ENCODE data around the gene QRICH1. TPM values are rescaled to one million over a fixed set of nuclear protein-coding genes. Genes with fewer than 3 reads are reported as not detected.

Gene QRICH1
- total and polyA plus RNA-seq, 2 of the 13 experiments (the other 11 are each of a cell fraction or from before 2014, with no cell fraction given), result 52.6 to 102 TPM

DNA sequence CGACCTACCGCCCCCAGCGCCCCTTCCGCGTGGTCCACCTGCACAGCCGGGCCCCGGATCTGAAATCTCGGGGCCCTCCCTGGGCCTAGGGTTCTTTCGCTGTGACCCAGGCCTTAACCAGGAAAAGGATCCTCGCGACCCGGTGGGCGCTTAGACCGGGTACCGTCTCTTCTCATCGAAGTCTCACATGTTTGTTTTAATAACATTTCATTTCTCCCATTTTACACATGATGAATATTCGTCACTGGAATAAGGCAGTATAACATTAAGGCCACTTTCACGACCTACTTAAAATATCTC, 75.2 kb downstream of the QRICH1 start:
- 2% methylated on average over 14 of the region's 18 CpGs for WGBS (ENCODE audit: low lambda C conversion rate)
- Histone ChIP-seq H3K79me2 (ENCODE audit: insufficient read depth, low read length) (peaks cover 27% of the 10 kb centered on the region), H3K27ac (ENCODE audit: extremely low read length, insufficient read depth, low read length) (peak overlapping the region; percentile 55), H3K9ac (ENCODE audit: insufficient read depth, low read depth, low read length) (peak overlapping the region; percentile 73), H3K4me3 (replicated peaks in 1 of 3; ENCODE audit: insufficient read depth in 1 of 3, low read depth in 2 of 3, low read length in 3 of 3) (peak overlapping the region; percentile 68 to 96 (median 84)), H3K27me3 (ENCODE audit: control insufficient read depth in 1 of 2, insufficient read depth in 2 of 2, low read length in 2 of 2) (no peaks in the 10 kb centered on the region; a peak in 1 of 5 replicates), H4K20me1 (ENCODE audit: insufficient read depth, low read length) (peaks cover 10% of the 10 kb centered on the region; the same call in 1 of the 2 replicates), H3K36me3 (replicated peaks in 1 of 2; ENCODE audit: control insufficient read depth in 1 of 2, insufficient read depth in 2 of 2, low read length in 2 of 2) (peaks cover 11 to 28% of the 10 kb centered on the region in 2 experiments), H3K9me3 (ENCODE audit: low read length) (no peaks in the 10 kb centered on the region), H2AFZ (ENCODE audit: low read length) (no peak overlapping the region), H3K4me2 (ENCODE audit: low read depth, low read length) (peak overlapping the region; percentile 89), H3K4me1 (ENCODE audit: insufficient read depth, low read length) (peaks cover 33% of the 10 kb centered on the region)
- BruUV-seq (replicated peaks), result no TSS peak
- ATAC-seq (no peak), DNase-seq (ENCODE audit: low spot score) (no peak), FAIRE-seq (no peak)
- intact Hi-C loops (cut with micrococcal nuclease; ENCODE audit: unreplicated experiment) (no loop called here), in situ Hi-C loops (cut with HindIII; ENCODE audit: extremely low pct_ligation_motif_present, low pct_unique_long_range_greater_than_20kb) (no loop called here)
- ChIA-PET CTCF (ENCODE audit: low intra/inter-chr PET ratio, low total read pairs) (no interaction called here), POLR2A (interaction anchor here (2.0 to 11.1 kb wide), 3 partner anchors 9 to 75 kb away, joined by 10 to 280 read pairs (median 10); partner anchors contain the start of genes IMPDH2, QRICH1 and WDR6)
- TF ChIP-seq HMG20A (CRISPR knock-in tag; IDR thresholded peaks at IDR 0.05; ENCODE audit: borderline replicate concordance) (no peak), ZNF124 (CRISPR knock-in tag; IDR thresholded peaks at IDR 0.05) (no peak), TEAD2 (CRISPR knock-in tag; IDR thresholded peaks at IDR 0.05) (no peak), NFKB2 (CRISPR knock-in tag; IDR thresholded peaks at IDR 0.05; ENCODE audit: borderline replicate concordance) (no peak), ZNF510 (CRISPR knock-in tag; IDR thresholded peaks at IDR 0.05; ENCODE audit: low read depth) (no peak), MAFF (IDR thresholded peaks at IDR 0.05; ENCODE audit: low read depth, low read length) (no peak), SMAD1 (CRISPR knock-in tag; IDR thresholded peaks at IDR 0.05; ENCODE audit: borderline replicate concordance, low read depth) (no peak), GATAD1 (CRISPR knock-in tag; IDR thresholded peaks at IDR 0.05) (no peak; the same call in 1 of the 2 replicates), NFRKB (IDR thresholded peaks at IDR 0.05) (no peak), ZEB1 (IDR thresholded peaks at IDR 0.05; ENCODE audit: insufficient replicate concordance, low read depth) (no peak), YEATS2 (CRISPR knock-in tag; IDR thresholded peaks at IDR 0.05; ENCODE audit: borderline replicate concordance) (no peak)
- TF ChIP-seq, protein P1, sequence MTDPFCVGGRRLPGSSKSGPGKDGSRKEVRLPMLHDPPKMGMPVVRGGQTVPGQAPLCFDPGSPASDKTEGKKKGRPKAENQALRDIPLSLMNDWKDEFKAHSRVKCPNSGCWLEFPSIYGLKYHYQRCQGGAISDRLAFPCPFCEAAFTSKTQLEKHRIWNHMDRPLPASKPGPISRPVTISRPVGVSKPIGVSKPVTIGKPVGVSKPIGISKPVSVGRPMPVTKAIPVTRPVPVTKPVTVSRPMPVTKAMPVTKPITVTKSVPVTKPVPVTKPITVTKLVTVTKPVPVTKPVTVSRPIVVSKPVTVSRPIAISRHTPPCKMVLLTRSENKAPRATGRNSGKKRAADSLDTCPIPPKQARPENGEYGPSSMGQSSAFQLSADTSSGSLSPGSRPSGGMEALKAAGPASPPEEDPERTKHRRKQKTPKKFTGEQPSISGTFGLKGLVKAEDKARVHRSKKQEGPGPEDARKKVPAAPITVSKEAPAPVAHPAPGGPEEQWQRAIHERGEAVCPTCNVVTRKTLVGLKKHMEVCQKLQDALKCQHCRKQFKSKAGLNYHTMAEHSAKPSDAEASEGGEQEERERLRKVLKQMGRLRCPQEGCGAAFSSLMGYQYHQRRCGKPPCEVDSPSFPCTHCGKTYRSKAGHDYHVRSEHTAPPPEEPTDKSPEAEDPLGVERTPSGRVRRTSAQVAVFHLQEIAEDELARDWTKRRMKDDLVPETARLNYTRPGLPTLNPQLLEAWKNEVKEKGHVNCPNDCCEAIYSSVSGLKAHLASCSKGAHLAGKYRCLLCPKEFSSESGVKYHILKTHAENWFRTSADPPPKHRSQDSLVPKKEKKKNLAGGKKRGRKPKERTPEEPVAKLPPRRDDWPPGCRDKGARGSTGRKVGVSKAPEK (CRISPR knock-in tag; IDR thresholded peaks at IDR 0.05; ENCODE audit: borderline replicate concordance), result no peak
- TF ChIP-seq, protein P2, sequence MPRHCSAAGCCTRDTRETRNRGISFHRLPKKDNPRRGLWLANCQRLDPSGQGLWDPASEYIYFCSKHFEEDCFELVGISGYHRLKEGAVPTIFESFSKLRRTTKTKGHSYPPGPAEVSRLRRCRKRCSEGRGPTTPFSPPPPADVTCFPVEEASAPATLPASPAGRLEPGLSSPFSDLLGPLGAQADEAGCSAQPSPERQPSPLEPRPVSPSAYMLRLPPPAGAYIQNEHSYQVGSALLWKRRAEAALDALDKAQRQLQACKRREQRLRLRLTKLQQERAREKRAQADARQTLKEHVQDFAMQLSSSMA (CRISPR knock-in tag; IDR thresholded peaks at IDR 0.05), result no peak
- TF ChIP-seq, protein P3, sequence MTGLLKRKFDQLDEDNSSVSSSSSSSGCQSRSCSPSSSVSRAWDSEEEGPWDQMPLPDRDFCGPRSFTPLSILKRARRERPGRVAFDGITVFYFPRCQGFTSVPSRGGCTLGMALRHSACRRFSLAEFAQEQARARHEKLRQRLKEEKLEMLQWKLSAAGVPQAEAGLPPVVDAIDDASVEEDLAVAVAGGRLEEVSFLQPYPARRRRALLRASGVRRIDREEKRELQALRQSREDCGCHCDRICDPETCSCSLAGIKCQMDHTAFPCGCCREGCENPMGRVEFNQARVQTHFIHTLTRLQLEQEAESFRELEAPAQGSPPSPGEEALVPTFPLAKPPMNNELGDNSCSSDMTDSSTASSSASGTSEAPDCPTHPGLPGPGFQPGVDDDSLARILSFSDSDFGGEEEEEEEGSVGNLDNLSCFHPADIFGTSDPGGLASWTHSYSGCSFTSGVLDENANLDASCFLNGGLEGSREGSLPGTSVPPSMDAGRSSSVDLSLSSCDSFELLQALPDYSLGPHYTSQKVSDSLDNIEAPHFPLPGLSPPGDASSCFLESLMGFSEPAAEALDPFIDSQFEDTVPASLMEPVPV (CRISPR knock-in tag; IDR thresholded peaks at IDR 0.05), result peak; percentile 26; the same call in 1 of the 2 replicates
- TF ChIP-seq, protein P4, sequence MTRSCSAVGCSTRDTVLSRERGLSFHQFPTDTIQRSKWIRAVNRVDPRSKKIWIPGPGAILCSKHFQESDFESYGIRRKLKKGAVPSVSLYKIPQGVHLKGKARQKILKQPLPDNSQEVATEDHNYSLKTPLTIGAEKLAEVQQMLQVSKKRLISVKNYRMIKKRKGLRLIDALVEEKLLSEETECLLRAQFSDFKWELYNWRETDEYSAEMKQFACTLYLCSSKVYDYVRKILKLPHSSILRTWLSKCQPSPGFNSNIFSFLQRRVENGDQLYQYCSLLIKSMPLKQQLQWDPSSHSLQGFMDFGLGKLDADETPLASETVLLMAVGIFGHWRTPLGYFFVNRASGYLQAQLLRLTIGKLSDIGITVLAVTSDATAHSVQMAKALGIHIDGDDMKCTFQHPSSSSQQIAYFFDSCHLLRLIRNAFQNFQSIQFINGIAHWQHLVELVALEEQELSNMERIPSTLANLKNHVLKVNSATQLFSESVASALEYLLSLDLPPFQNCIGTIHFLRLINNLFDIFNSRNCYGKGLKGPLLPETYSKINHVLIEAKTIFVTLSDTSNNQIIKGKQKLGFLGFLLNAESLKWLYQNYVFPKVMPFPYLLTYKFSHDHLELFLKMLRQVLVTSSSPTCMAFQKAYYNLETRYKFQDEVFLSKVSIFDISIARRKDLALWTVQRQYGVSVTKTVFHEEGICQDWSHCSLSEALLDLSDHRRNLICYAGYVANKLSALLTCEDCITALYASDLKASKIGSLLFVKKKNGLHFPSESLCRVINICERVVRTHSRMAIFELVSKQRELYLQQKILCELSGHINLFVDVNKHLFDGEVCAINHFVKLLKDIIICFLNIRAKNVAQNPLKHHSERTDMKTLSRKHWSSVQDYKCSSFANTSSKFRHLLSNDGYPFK (CRISPR knock-in tag; IDR thresholded peaks at IDR 0.05; ENCODE audit: borderline replicate concordance), result no peak
- TF ChIP-seq, protein P5, sequence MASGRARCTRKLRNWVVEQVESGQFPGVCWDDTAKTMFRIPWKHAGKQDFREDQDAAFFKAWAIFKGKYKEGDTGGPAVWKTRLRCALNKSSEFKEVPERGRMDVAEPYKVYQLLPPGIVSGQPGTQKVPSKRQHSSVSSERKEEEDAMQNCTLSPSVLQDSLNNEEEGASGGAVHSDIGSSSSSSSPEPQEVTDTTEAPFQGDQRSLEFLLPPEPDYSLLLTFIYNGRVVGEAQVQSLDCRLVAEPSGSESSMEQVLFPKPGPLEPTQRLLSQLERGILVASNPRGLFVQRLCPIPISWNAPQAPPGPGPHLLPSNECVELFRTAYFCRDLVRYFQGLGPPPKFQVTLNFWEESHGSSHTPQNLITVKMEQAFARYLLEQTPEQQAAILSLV (CRISPR knock-in tag; IDR thresholded peaks at IDR 0.05; ENCODE audit: borderline replicate concordance), result no peak

Data from HepG2 (cell line).